Stimulated activated CD8-positive, alpha-beta memory T cell treated with anti-CD3 and anti-CD28 coated beads, Interleukin-4, amount 100 ng/mL, for 4 hours (primary cell): ENCODE measurements around the gene UNC93B1.
"Not testable (repeated sequence)": the region's sequence is repeated elsewhere in the genome, so short reads cannot be mapped to it uniquely, and the experiment has no call there.

Experiments
- DNase-seq, 2 donors: peaks; one replicate each; pipeline ENCODE4 v3.0.0-alpha.2; 2020; ENCODE audit warnings: low read depth in 2 of 2, low spot score in 1 of 2

UNC93B1 gene

GRCh38 chr11:67994387-67994786 is 9.5 kb downstream of the UNC93B1 start:
- DNase-seq, result not testable (repeated sequence)

GRCh38 chr11:67993821-67994220 is 10.1 kb downstream of the UNC93B1 start:
- DNase-seq, result not testable (repeated sequence)

GRCh38 chr11:67991347-67992121 is 12.4 kb downstream of the UNC93B1 start:
- not testable (repeated sequence) for DNase-seq

GRCh38 chr11:67990546-67991346 is 13.2 kb downstream of the UNC93B1 start:
- DNase-seq, result not testable (repeated sequence)

- DNase-seq, result not testable (repeated sequence)
Observed at GRCh38 chr11:67985302-67985701, 18.6 kb downstream of the UNC93B1 start.

- DNase-seq, result no peak
Observed at GRCh38 chr11:67983951-67984350, 19.9 kb downstream of the UNC93B1 start.

- not testable (repeated sequence) for DNase-seq
Observed at GRCh38 chr11:67982255-67982857, 21.5 kb downstream of the UNC93B1 start.

- not testable (repeated sequence) for DNase-seq
Observed at GRCh38 chr11:67981226-67981625, 22.7 kb downstream of the UNC93B1 start.

- DNase-seq, result not testable (repeated sequence)
Observed at GRCh38 chr11:67978766-67979418, 25.0 kb downstream of the UNC93B1 start.

- not testable (repeated sequence) for DNase-seq
Observed at GRCh38 chr11:67974746-67975145, 29.2 kb downstream of the UNC93B1 start.

- not testable (repeated sequence) for DNase-seq
Observed at GRCh38 chr11:67965830-67966348, 38.0 kb downstream of the UNC93B1 start.

- not testable (repeated sequence) for DNase-seq
Observed at GRCh38 chr11:67964746-67965145, 39.2 kb downstream of the UNC93B1 start.

- not testable (repeated sequence) for DNase-seq
Observed at GRCh38 chr11:67963879-67964278, 40.0 kb downstream of the UNC93B1 start.

GRCh38 chr11:67963217-67963616 is 40.7 kb downstream of the UNC93B1 start:
- DNase-seq, result not testable (repeated sequence)

- DNase-seq, result not testable (repeated sequence)
Observed at GRCh38 chr11:67956236-67956635, 47.7 kb downstream of the UNC93B1 start.

- DNase-seq, result peak; percentile 31 to 48
Observed at GRCh38 chr11:67955461-67956007, 48.4 kb downstream of the UNC93B1 start.

- not testable (repeated sequence) for DNase-seq
Observed at GRCh38 chr11:67954971-67955370, 48.9 kb downstream of the UNC93B1 start.

- not testable (repeated sequence) for DNase-seq
Observed at GRCh38 chr11:67954251-67954650, 49.6 kb downstream of the UNC93B1 start.

- DNase-seq, result not testable (repeated sequence)
Observed at GRCh38 chr11:67950705-67951104, 53.2 kb downstream of the UNC93B1 start.

- DNase-seq, result not testable (repeated sequence)
Observed at GRCh38 chr11:67947785-67948184, 56.1 kb downstream of the UNC93B1 start.
